GM11168 (cell line): ENCODE data around the gene RANBP17.
"Not testable (repeated sequence)": the region's sequence is repeated elsewhere in the genome, so short reads cannot be mapped to it uniquely, and the experiment has no call there.

Experiments
- in situ Hi-C: fragments of 300-500 bp; cut with MboI; formaldehyde crosslinking; loops from one replicate; pipeline ENCODE4 v1.12.0; 2022; ENCODE audit warnings: low sequenced_read_pairs; ENCODE audit not compliant: unreplicated experiment

Gene RANBP17

GRCh38 chr5:171139227-171139626, 277.4 kb downstream of the RANBP17 start:
- in situ Hi-C loops: no loop called here

- in situ Hi-C loops: no loop called here
Measured at GRCh38 chr5:171142617-171143016, 280.8 kb downstream of the RANBP17 start.

- in situ Hi-C loops: no loop called here
Measured at GRCh38 chr5:171143171-171143570, 281.4 kb downstream of the RANBP17 start.

GRCh38 chr5:171143926-171144325, 282.1 kb downstream of the RANBP17 start:
- in situ Hi-C loops: no loop called here

GRCh38 chr5:171149333-171149732, 287.5 kb downstream of the RANBP17 start:
- in situ Hi-C loops: no loop called here

- in situ Hi-C loops: no loop called here
Measured at GRCh38 chr5:171149772-171150171, 288.0 kb downstream of the RANBP17 start.

- in situ Hi-C loops: no loop called here
Measured at GRCh38 chr5:171152382-171152781, 290.6 kb downstream of the RANBP17 start.

GRCh38 chr5:171155621-171156020, 293.8 kb downstream of the RANBP17 start:
- in situ Hi-C loops: no loop called here

- in situ Hi-C loops: no loop called here
Measured at GRCh38 chr5:171157276-171157675, 295.5 kb downstream of the RANBP17 start.

- in situ Hi-C loops: no loop called here
Measured at GRCh38 chr5:171157775-171158174, 296.0 kb downstream of the RANBP17 start.

GRCh38 chr5:171158581-171158980, 296.8 kb downstream of the RANBP17 start:
- in situ Hi-C loops: no loop called here

GRCh38 chr5:171162165-171162564, 300.3 kb downstream of the RANBP17 start:
- in situ Hi-C loops: no loop called here

- in situ Hi-C loops: no loop called here
Measured at GRCh38 chr5:171162596-171162995, 300.8 kb downstream of the RANBP17 start.

GRCh38 chr5:171166766-171167165, 304.9 kb downstream of the RANBP17 start:
- in situ Hi-C loops: no loop called here

GRCh38 chr5:171168171-171168570, 306.4 kb downstream of the RANBP17 start:
- in situ Hi-C loops: no loop called here

GRCh38 chr5:171174960-171175359, 313.1 kb downstream of the RANBP17 start:
- in situ Hi-C loops: not testable (repeated sequence)

GRCh38 chr5:171175746-171176145, 313.9 kb downstream of the RANBP17 start:
- in situ Hi-C loops: no loop called here

- in situ Hi-C loops: not testable (repeated sequence)
Measured at GRCh38 chr5:171178190-171178589, 316.4 kb downstream of the RANBP17 start.

GRCh38 chr5:171188016-171188415, 326.2 kb downstream of the RANBP17 start:
- in situ Hi-C loops: no loop called here

- in situ Hi-C loops: no loop called here
Measured at GRCh38 chr5:171189442-171189841, 327.6 kb downstream of the RANBP17 start.

- in situ Hi-C loops: no loop called here
Measured at GRCh38 chr5:171192111-171192510, 330.3 kb downstream of the RANBP17 start.

GRCh38 chr5:171201310-171201709, 339.5 kb downstream of the RANBP17 start:
- in situ Hi-C loops: no loop called here

GRCh38 chr5:171205375-171205774, 343.6 kb downstream of the RANBP17 start:
- in situ Hi-C loops: no loop called here
